ENCODE results near the gene TRIM13. TPM values are rescaled to one million over a fixed set of nuclear protein-coding genes. Genes with fewer than 3 reads are reported as not detected.

TRIM13 gene
- total RNA-seq: 17.8 and 23.6 TPM in 2 replicates

GRCh38 chr13:49996951-49997895, at the start of gene TRIM13:
TRIM13 (plus strand) TSS chr13:49997042; CDS start chr13:50011941, 14,899 bp downstream.

GRCh38 chr13:50015258-50015657, 18.4 kb downstream of the TRIM13 start, which contains the start of gene KCNRG:
KCNRG (plus strand) TSS chr13:50015444; CDS start chr13:50015494, 50 bp downstream.

Other genes with a start within 250 kb of the TRIM13 start
- gene KPNA3, start 204.4 kb upstream of the TRIM13 start, total RNA-seq: 18.6 and 28.4 TPM in 2 replicates
- 10.9 TPM in 2 replicates for gene SPRYD7, start 60.7 kb upstream of the TRIM13 start, total RNA-seq
- 0.28 and 0.51 TPM in 2 replicates for gene KCNRG, start 18.4 kb downstream of the TRIM13 start, total RNA-seq

Measured in airway epithelial cell (primary cell).